BJ (cell line): ENCODE results near the gene SORCS2. TPM values are rescaled to one million over a fixed set of nuclear protein-coding genes. Genes with fewer than 3 reads are reported as not detected.
"Not testable (repeated sequence)": the region's sequence is repeated elsewhere in the genome, so short reads cannot be mapped to it uniquely, and the experiment has no call there.

Experiments used
- CTCF ChIA-PET: fragments of 350-600 bp; formaldehyde crosslinking; extraction: SDS; loops from one replicate; lab custom pipeline; 2021; ENCODE audit warnings: antibody characterized with exemption, inconsistent platforms; lab: Yijun Ruan, JAX
- POLR2A ChIA-PET: fragments of 300-600 bp; sonication (Branson Sonifier 250); formaldehyde crosslinking; extraction: SDS; loops from one replicate; lab custom pipeline; 2021; ENCODE audit warnings: antibody characterized with exemption; lab: Charles Lee
- DNase-seq: peaks from one replicate; pipeline ENCODE4 v3.0.0-alpha.2; 2011; ENCODE audit warnings: low read depth
- H3K27me3 ChIP-seq: 2 replicates; pipeline ENCODE4 v1.6.0; 2011; ENCODE audit warnings: low read length; ENCODE audit not compliant: control insufficient read depth, insufficient read depth
- H3K36me3 ChIP-seq: 2 replicates; pipeline ENCODE4 v1.5.1; 2011; ENCODE audit warnings: low read length; ENCODE audit not compliant: control insufficient read depth, insufficient read depth
- H3K4me3 ChIP-seq: 2 replicates; pipeline ENCODE4 v1.5.1; 2011; ENCODE audit warnings: low read depth, mild to moderate bottlenecking, control low read depth, low read length
- polyA plus RNA-seq: library from polyadenylated mRNA; depleted of rRNA; stranded (reverse); fragments of >200 nt; gene quantifications from 2 replicates; pipeline ENCODE4 v1.2.3, GENCODE V29; 2011
- TF ChIP-seq, protein P1 (sequence below): IDR thresholded peaks from 2 replicates; pipeline ENCODE4 v1.5.1; 2011; ENCODE audit warnings: low read depth, mild to moderate bottlenecking, control low read depth, inconsistent platforms, low read length, moderate library complexity; ENCODE audit not compliant: insufficient read depth

The SORCS2 gene
- polyA plus RNA-seq, 1 experiment, result 0.63 TPM

DNA sequence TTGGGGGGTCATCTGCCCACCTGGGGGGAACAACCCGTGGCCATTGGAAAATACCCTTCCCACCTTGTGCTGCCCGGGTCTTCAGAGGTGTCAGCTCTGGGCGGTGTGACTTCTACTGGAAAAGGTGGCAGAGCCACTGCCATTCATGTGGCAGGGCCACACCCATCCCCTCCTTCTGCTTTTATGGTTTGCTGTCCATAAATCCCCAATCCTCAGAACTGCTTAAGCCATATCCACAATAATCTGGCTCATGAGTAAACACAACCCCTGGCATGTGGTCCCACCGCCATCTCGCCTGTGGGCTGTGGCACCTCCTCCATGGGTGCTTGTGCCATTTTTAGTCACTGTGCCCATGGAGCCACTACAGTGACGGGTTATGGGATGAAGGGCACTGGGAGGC lies 20.6 kb downstream of the SORCS2 start:
- Histone ChIP-seq H3K4me3 (no peak overlapping the region), H3K36me3 (no peaks in the 10 kb centered on the region), H3K27me3 (no peaks in the 10 kb centered on the region)
- TF ChIP-seq, protein P1, sequence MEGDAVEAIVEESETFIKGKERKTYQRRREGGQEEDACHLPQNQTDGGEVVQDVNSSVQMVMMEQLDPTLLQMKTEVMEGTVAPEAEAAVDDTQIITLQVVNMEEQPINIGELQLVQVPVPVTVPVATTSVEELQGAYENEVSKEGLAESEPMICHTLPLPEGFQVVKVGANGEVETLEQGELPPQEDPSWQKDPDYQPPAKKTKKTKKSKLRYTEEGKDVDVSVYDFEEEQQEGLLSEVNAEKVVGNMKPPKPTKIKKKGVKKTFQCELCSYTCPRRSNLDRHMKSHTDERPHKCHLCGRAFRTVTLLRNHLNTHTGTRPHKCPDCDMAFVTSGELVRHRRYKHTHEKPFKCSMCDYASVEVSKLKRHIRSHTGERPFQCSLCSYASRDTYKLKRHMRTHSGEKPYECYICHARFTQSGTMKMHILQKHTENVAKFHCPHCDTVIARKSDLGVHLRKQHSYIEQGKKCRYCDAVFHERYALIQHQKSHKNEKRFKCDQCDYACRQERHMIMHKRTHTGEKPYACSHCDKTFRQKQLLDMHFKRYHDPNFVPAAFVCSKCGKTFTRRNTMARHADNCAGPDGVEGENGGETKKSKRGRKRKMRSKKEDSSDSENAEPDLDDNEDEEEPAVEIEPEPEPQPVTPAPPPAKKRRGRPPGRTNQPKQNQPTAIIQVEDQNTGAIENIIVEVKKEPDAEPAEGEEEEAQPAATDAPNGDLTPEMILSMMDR, result no peak
- ChIA-PET CTCF (interaction anchor here (2.9 kb wide), 1 partner anchor 19 kb away, joined by 8 read pairs; no protein-coding TSS in a partner anchor), POLR2A (no interaction called here)
- DNase-seq, result no peak

DNA sequence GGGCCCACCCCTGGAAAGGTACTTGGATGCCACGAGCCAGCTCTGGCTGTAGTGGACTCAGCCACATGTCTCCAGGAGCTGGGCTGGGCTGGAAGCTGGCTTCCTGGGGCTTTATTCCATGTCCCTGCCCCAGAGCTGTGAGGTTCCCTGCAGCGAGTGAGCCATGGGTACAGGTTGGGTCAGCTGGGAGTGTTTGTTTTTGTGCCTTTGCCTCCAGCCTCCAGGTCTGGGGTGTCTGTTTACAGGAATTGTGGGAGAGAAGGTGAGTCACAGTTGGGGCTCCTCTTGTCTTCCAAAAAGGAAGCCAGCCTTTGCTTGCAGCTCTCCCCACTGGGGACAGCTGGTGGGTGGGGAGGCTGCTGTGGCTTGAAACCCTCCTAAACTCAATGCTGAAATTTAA lies 21.5 kb downstream of the SORCS2 start:
- TF ChIP-seq, protein P1, result no peak
- Histone ChIP-seq H3K36me3 (no peaks in the 10 kb centered on the region), H3K27me3 (no peaks in the 10 kb centered on the region), H3K4me3 (no peak overlapping the region)
- DNase-seq, result no peak
- ChIA-PET CTCF (interaction anchor here (2.9 kb wide), 1 partner anchor 20 kb away, joined by 8 read pairs; no protein-coding TSS in a partner anchor), POLR2A (no interaction called here)

DNA sequence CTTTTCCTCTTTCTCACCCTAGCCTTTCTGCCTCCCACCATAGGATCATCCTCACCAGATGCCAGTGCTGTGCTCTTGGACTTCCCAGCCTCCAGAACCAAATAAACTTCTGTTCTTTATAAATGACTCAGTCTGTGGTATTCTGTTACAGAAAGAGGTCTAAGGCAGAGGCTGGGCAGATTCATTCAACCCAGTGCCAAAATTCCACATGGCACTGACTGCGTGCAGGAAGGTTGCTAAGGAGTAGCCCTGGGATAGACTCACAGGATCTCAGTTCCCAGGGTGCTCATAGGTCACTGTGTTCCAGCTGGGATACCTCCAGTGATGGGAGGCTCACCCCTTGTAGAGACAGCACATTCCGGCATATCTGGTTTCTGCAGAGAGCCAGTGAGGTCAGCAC lies 22.0 kb downstream of the SORCS2 start:
- no peak for DNase-seq
- ChIA-PET CTCF (no interaction called here), POLR2A (no interaction called here)
- TF ChIP-seq, protein P1, result no peak
- H3K27me3 ChIP-seq, result no peaks in the 10 kb centered on the region
- H3K36me3 ChIP-seq, result no peaks in the 10 kb centered on the region
- H3K4me3 ChIP-seq, result no peak overlapping the region

DNA sequence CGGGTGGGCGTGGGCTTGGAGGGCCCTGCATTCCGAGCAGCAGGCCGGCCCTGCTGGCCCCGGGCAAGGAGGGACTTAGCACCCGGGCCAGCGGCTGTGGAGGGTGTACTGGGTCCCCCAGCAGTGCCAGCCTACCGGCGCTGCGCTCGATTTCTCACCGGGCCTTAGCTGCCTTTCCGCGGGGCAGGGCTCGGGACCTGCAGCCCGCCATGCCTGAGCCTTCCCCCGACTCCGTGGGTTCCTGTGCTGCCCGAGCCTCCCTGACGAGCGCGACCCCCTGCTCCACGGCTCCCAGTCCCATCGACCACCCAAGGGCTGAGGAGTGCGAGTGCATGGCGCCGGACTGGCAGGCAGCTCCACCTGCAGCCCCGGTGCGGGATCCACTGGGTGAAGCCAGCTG lies 22.8 kb downstream of the SORCS2 start:
- POLR2A ChIA-PET, CTCF ChIA-PET, H3K4me3 ChIP-seq, H3K27me3 ChIP-seq, H3K36me3 ChIP-seq, DNase-seq: not testable (repeated sequence)

DNA sequence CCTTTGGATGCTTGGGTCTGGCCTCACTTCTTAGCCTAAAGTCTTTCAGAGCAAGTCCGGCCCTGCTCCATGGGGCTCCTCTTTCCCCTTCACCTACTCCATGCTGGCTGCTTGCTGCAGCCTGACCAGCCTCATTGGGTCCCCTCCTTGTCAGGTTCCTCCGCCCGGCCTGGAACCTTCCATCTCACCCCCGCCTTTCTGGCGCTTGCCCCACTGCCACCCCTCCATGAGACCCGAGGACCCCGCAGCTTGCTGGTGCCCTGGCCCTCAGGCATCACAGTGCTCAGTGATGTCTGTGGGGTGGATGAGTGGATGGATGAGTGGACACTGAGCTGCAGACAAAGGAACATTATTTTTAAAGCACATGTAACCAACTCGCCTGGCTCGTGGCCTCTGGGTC lies 24.7 kb downstream of the SORCS2 start:
- no peak overlapping the region for H3K4me3 ChIP-seq
- ChIA-PET CTCF (no interaction called here), POLR2A (interaction anchor here (0.6 kb wide), 1 partner anchor 264 kb away, joined by 3 read pairs; no protein-coding TSS in a partner anchor)
- DNase-seq, result no peak
- H3K27me3 ChIP-seq, result no peaks in the 10 kb centered on the region
- TF ChIP-seq, protein P1, result no peak
- no peaks in the 10 kb centered on the region for H3K36me3 ChIP-seq

DNA sequence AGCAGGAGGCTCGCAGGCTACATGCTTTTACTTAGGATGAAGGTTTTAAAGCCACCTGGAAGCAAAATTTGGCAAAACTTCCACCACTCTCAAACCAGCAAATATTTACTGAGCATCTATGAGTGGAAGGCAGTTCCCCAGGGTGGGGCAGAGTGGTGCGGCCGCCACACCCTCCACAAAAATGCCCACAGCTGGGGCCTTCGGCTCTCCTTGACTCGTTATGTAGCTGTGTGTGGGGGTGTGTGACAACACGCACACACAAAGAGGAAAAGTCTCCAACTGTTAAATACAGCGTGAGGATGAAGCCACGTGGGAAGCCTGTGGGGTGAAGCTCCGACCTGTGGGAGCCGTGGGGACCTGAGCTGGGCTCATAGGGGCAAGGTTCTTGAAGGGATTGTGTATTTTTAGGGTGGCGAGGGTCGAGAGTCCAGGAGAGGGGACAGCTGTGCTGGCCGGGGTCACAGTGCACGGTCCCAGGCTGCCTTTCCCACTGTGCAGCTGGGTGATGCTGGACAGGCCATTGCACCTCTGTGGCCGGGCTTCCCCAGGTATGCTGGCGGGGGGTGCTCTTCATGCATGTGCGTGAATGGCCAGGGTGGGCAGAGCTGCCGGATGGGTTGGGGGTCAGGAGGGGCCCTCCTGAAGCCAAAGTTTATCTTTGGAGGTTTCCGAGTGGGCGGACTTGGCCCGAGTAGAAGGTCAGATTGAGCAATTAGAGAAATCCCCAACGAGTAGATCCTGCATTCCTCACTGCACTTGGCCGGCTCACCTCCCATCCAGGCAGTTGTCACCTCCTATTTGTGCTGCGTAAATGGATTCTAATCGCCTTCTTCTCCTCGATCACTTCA lies 25.4 kb downstream of the SORCS2 start:
- DNase-seq, result no peak
- TF ChIP-seq, protein P1, result no peak
- POLR2A ChIA-PET, result interaction anchor here (0.6 kb wide), 1 partner anchor 265 kb away, joined by 3 read pairs; no protein-coding TSS in a partner anchor
- Histone ChIP-seq H3K27me3 (no peaks in the 10 kb centered on the region), H3K36me3 (no peaks in the 10 kb centered on the region), H3K4me3 (no peak overlapping the region)
- CTCF ChIA-PET, result no interaction called here
